Measurements from ENCODE around the gene RASSF8. TPM values are rescaled to one million over a fixed set of nuclear protein-coding genes. Genes with fewer than 3 reads are reported as not detected.

Gene RASSF8
- total RNA-seq, 1 experiment from 2014 or later: 9.2 TPM

GRCh38 chr12:25985316-25986175 lies 27.1 kb downstream of the RASSF8 start:
- POLR2A ChIA-PET: interaction anchor here (1.3 kb wide), 1 partner anchor 11 kb away, joined by 3 read pairs; no protein-coding TSS in a partner anchor
- H3K9ac ChIP-seq (ENCODE audit: low read length): no peak overlapping the region
- DNase-seq (ENCODE audit: low read depth, low spot score): no peak
- H3K9me2 ChIP-seq (ENCODE audit: insufficient read depth): no peaks in the 10 kb centered on the region
- no peaks in the 10 kb centered on the region for H4K20me1 ChIP-seq (ENCODE audit: insufficient read depth)
- H3K27me3 ChIP-seq (ENCODE audit: insufficient read depth, low read length): no peaks in the 10 kb centered on the region
- no peak overlapping the region for H3K4me2 ChIP-seq (ENCODE audit: low read length)
- no peaks in the 10 kb centered on the region for H3K4me1 ChIP-seq (ENCODE audit: control insufficient read depth in 1 of 2, insufficient read depth in 2 of 2, low read length in 2 of 2)
- no peak overlapping the region for H3K27ac ChIP-seq (ENCODE audit: low read depth, low read length)
- intact Hi-C loops (cut with micrococcal nuclease): no loop called here
- no peaks in the 10 kb centered on the region for H3K79me2 ChIP-seq (ENCODE audit: insufficient read depth, low read length)
- no peak for TF ChIP-seq CBX3 (IDR thresholded peaks at IDR 0.05; ENCODE audit: low read depth)
- RAD21 ChIA-PET (ENCODE audit: low non-redundant PET in 1 of 2, low total read pairs in 2 of 2, uncharacterized antibody in 2 of 2, unreplicated experiment in 2 of 2): no interaction called here
- CTCF ChIA-PET: no interaction called here
- no TSS peak for BruUV-seq (replicated peaks)
- H3K9me3 ChIP-seq (ENCODE audit: control insufficient read depth in 1 of 2, insufficient read depth in 1 of 2, low read depth in 1 of 2, low read length in 2 of 2): no peaks in the 10 kb centered on the region
- H2AFZ ChIP-seq (ENCODE audit: low read depth, low read length, poor library complexity, severe bottlenecking): no peak overlapping the region
- no peaks in the 10 kb centered on the region for H3K36me3 ChIP-seq (ENCODE audit: control insufficient read depth in 1 of 2, insufficient read depth in 2 of 2, low read length in 2 of 2)
- H3K4me3 ChIP-seq (replicated peaks in 1 of 2; ENCODE audit: low read depth in 1 of 2, low read length in 2 of 2): no peak overlapping the region
- no peak for ATAC-seq

GRCh38 chr12:25986180-25986579 lies 27.7 kb downstream of the RASSF8 start:
- ATAC-seq (no peak), DNase-seq (ENCODE audit: low read depth, low spot score) (no peak)
- H3K4me3 ChIP-seq (replicated peaks in 1 of 2; ENCODE audit: low read depth in 1 of 2, low read length in 2 of 2): no peak overlapping the region
- H4K20me1 ChIP-seq (ENCODE audit: insufficient read depth): no peaks in the 10 kb centered on the region
- POLR2A ChIA-PET: no interaction called here
- H3K27me3 ChIP-seq (ENCODE audit: insufficient read depth, low read length): no peaks in the 10 kb centered on the region
- no peaks in the 10 kb centered on the region for H3K36me3 ChIP-seq (ENCODE audit: control insufficient read depth in 1 of 2, insufficient read depth in 2 of 2, low read length in 2 of 2)
- BruUV-seq (replicated peaks): no TSS peak
- no peaks in the 10 kb centered on the region for H3K79me2 ChIP-seq (ENCODE audit: insufficient read depth, low read length)
- no peak overlapping the region for H3K4me2 ChIP-seq (ENCODE audit: low read length)
- no peaks in the 10 kb centered on the region for H3K9me3 ChIP-seq (ENCODE audit: control insufficient read depth in 1 of 2, insufficient read depth in 1 of 2, low read depth in 1 of 2, low read length in 2 of 2)
- H3K4me1 ChIP-seq (ENCODE audit: control insufficient read depth in 1 of 2, insufficient read depth in 2 of 2, low read length in 2 of 2): no peaks in the 10 kb centered on the region
- intact Hi-C loops (cut with micrococcal nuclease): no loop called here
- RAD21 ChIA-PET (ENCODE audit: low non-redundant PET in 1 of 2, low total read pairs in 2 of 2, uncharacterized antibody in 2 of 2, unreplicated experiment in 2 of 2): no interaction called here
- no peak overlapping the region for H2AFZ ChIP-seq (ENCODE audit: low read depth, low read length, poor library complexity, severe bottlenecking)
- CTCF ChIA-PET: no interaction called here
- no peak overlapping the region for H3K27ac ChIP-seq (ENCODE audit: low read depth, low read length)
- no peaks in the 10 kb centered on the region for H3K9me2 ChIP-seq (ENCODE audit: insufficient read depth)
- TF ChIP-seq TCF7L2 (IDR thresholded peaks at IDR 0.05; ENCODE audit: borderline replicate concordance, extremely low read depth, insufficient read depth, insufficient read length): no peak
- TF ChIP-seq ATF3 (IDR thresholded peaks at IDR 0.05): no peak
- TF ChIP-seq POLR2AphosphoS5 (IDR thresholded peaks at IDR 0.05; ENCODE audit: low read depth, low read length): no peak
- no peak for TF ChIP-seq SIN3A (IDR thresholded peaks at IDR 0.05; ENCODE audit: low read depth)
- no peak for TF ChIP-seq SP1 (IDR thresholded peaks at IDR 0.05; ENCODE audit: low read depth)
- TF ChIP-seq EGR1 (IDR thresholded peaks at IDR 0.05; ENCODE audit: low read depth): no peak
- no peak for TF ChIP-seq YY1 (IDR thresholded peaks at IDR 0.05; ENCODE audit: extremely low read depth, insufficient replicate concordance, low read depth, low read length)
- TF ChIP-seq CTCF (IDR thresholded peaks at IDR 0.05 in 2 of 3, conservative IDR thresholded peaks at IDR 0.05 in 1 of 3; ENCODE audit: borderline replicate concordance in 1 of 3, insufficient read depth in 1 of 3, low read depth in 2 of 3, low read length in 2 of 3): no peak
- TF ChIP-seq EZH2phosphoT487 (IDR thresholded peaks at IDR 0.05; ENCODE audit: borderline replicate concordance): no peak
- H3K9ac ChIP-seq (ENCODE audit: low read length): no peak overlapping the region

All from HCT116 (cell line).